HL-60/S4 treated with phorbol 12-myristate 13-acetate at 8.2 ng/mL for 4 days and 3 days (cell line): Measurements from ENCODE around the gene GOPC.

ENCODE experiments used
- in situ Hi-C: fragments of 300-500 bp; cut with MboI; formaldehyde crosslinking; loops from 2 replicates; pipeline ENCODE4 v1.15.0; 2022; ENCODE audit warnings: low sequenced_read_pairs

Gene GOPC

GRCh38 chr6:117550078-117550600, 52.2 kb downstream of the GOPC start:
- in situ Hi-C loops, result no loop called here

GRCh38 chr6:117549611-117550010, 52.7 kb downstream of the GOPC start:
- in situ Hi-C loops, result no loop called here

DNA sequence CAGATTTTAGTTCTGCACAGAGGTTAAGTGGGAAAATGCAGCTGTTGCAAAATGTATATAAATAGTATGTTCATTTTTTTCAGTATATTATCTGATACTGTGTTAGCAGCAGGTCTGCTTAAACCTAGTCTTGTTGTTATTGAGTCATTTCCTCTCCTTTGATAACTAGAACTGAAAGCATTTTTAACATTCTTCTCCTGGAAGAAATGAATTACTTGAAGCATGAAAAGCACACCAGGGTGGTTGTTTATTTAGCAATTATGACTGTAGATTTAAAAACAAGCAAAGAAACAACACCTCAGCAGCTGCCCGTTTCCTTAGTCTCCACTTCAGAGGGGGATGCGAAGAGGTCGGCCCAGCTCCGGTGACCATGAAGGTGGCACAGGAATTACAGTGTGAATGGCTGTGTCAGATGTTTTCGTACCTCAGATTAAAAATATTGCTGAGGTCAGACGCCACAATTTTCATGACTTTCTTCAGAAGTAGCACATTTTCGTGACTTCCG, 53.5 kb downstream of the GOPC start:
- in situ Hi-C loops, result no loop called here

DNA sequence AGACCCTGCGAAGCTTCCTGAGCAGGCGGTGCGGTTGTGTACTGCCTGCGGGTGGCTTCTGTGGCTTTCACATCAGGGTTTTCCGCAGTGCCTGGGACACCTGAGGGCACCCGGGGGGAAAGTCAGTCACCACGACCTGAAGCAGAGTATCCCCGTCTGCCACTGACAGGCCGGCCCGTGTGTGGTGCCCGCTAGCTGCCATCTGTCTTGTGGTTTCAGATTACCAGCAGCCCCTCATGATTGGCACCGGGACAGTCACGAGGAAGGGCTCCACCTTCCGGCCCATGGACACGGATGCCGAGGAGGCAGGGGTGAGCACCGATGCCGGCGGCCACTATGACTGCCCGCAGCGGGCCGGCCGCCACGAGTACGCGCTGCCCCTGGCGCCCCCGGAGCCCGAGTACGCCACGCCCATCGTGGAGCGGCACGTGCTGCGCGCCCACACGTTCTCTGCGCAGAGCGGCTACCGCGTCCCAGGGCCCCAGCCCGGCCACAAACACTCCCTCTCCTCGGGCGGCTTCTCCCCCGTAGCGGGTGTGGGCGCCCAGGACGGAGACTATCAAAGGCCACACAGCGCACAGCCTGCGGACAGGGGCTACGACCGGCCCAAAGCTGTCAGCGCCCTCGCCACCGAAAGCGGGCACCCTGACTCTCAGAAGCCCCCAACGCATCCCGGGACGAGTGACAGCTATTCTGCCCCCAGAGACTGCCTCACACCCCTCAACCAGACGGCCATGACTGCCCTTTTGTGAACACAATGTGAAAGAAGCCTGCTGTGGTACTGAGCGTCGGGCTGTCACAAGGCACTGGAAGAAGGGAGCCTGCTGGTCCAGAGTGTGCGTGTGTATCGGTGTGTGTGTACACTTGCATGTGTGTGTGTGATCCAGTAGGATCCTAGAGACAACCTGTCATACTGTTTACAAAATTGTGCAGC, 54.4 kb downstream of the GOPC start:
- in situ Hi-C loops, result no loop called here

DNA sequence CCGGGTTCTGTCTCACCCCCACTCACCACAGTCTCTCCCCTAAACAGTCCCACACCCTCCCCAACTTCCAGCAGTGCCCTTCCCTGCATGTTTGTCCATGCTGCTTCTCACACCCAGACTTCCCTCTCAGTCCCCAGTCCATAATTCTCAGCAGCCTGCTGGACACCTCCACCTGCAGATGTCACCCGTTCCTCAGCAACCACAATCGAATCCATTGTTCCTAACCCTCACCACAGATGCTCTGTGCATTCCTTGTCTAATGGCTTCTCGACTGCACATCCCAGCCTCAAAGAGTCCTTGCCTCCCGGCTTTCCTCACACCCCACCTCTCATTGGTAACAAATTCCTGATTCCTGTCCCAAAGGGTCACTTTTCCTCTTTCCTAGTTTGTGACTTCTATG, 55.6 kb downstream of the GOPC start:
- in situ Hi-C loops, result no loop called here

DNA sequence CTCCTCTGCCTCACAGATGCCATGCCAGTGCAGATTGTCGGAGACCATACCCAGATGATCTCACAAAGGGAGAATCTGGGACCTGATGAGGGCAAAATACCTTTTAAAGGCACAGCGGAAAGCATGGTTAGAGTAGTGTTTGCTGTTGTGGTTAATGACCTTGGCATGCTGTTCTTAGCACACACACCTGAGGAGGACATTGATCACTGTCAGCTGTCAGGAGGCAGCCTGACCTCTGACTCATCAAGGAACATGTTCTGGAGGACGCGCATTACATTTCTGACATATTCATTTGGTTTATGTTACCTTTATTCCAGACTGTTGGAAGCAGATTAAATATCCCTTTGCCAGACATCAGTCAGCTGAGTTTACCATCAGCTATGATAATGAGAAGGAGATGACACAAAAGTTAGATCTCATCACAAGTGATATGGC, 57.1 kb downstream of the GOPC start:
- in situ Hi-C loops, result no loop called here

- in situ Hi-C loops, result no loop called here
Observed at GRCh38 chr6:117544716-117545115, 57.6 kb downstream of the GOPC start.

- in situ Hi-C loops, result no loop called here
Observed at GRCh38 chr6:117542493-117542892, 59.8 kb downstream of the GOPC start.

DNA sequence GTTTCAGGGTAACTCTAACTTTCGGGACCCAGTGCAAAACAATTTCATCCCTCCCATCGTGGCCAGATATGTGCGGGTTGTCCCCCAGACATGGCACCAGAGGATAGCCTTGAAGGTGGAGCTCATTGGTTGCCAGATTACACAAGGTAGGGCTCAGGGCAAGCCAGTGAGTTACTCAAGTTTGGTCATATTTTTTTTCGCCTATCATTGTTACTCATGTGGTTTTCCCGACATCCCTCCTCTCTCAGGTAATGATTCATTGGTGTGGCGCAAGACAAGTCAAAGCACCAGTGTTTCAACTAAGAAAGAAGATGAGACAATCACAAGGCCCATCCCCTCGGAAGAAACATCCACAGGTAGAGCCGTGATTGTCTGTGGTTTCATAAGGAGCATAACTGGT, 61.6 kb downstream of the GOPC start:
- in situ Hi-C loops, result no loop called here

- in situ Hi-C loops, result no loop called here
Observed at GRCh38 chr6:117538615-117539014, 63.7 kb downstream of the GOPC start.

- in situ Hi-C loops, result no loop called here
Observed at GRCh38 chr6:117536317-117536716, 66.0 kb downstream of the GOPC start.

GRCh38 chr6:117534974-117535373, 67.3 kb downstream of the GOPC start:
- in situ Hi-C loops, result no loop called here

- in situ Hi-C loops, result no loop called here
Observed at GRCh38 chr6:117533775-117534174, 68.5 kb downstream of the GOPC start.

GRCh38 chr6:117531809-117532725, 70.2 kb downstream of the GOPC start:
- in situ Hi-C loops, result no loop called here

DNA sequence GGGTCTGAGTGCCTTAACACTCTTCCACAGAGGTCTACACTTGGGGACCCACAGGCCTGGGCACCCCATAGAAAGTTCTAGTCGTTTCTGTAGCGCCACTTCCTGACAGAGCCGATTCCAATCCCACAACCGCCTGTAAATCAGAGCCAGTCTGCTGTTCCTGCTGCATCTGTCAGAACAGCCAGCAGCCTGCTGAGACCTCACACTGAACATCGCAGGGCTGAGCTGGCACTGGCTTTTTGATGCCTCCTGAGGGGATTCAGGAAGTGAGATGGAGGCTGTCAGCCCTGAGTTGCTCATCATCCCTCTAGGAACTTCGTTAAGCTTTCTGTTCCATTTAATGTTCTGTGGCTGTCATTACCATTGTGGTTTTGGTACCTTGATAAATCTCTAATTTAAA, 71.0 kb downstream of the GOPC start:
- in situ Hi-C loops, result no loop called here

- in situ Hi-C loops, result no loop called here
Observed at GRCh38 chr6:117530467-117531242, 71.7 kb downstream of the GOPC start.

GRCh38 chr6:117525607-117526006, 76.7 kb downstream of the GOPC start:
- in situ Hi-C loops, result no loop called here

DNA sequence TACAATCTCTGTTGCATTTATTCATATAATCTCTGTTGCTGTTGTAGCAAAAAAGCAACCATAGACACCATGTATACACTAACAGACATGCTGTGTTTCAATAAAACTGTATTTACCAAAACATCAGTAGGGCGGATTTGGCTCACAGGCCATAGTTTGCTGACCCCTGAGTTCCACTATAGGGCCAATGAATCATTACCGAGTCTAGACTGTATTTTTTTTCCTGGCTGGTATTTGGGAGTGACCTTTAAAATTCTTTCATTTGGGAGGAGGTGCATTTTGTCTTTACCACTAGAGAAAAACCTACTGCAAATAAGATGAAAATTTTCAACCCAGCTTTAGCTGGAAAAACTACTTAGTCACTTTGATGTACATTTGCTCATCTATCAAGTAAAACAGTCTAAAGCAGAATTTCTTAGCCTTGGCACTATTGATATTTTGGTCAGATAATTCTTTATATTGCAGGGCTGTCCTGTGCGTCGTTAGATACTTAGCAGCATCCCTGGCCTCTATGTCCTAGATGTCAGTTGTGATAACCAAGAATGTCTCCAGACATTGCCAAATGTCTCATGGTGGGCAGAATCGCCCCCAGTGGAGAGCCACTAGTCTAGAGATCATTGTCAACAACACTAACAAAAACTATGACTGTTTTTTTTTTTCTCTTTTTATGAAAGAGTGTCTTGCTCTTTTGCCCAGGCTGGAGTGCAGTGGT, 80.4 kb downstream of the GOPC start:
- in situ Hi-C loops, result no loop called here

DNA sequence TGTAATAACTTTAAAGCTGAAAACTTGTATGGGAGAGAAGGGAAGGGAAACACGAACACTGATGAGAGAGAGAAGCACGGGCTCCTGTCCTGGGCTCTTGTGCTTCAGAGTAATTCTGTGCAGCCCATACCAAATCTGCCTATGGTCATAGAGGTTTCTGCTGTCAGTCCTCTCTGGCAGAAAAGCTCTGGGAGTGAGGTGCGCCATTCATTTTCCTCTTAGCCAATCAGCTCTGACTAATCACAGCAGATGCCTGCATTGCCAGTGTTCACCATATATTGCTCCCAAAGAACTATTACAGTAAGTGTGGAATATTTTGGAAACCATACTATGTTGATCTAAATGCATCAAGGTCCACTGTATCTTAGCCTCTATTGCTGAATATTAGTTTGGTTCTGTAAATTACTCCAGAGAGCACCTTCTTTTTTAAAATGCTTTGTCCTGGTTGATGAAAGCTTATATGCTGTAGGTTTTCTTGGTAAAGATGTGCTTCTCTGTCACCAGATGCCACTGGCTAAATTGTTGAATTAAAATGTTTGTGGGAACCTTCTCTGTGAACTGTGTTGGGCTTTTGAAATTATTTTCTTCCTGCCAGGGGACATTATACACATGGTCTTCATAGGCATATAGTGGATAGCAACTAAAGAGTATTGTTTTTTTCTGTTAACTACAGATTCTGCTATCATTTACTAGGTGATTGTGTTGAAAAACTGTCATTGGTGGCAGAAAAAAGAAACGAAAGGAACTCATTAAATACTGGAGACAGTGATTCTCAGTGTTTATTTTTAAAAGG, 81.5 kb downstream of the GOPC start:
- in situ Hi-C loops, result no loop called here
